Measurements from ENCODE around the gene PCDHGC5. TPM values are rescaled to one million over a fixed set of nuclear protein-coding genes. Genes with fewer than 3 reads are reported as not detected.

The PCDHGC5 gene
- total and polyA plus RNA-seq, 2 experiments from 2014 or later: 0.16 to 1.5 TPM

- TF ChIP-seq ZNF462 (CRISPR knock-in tag; IDR thresholded peaks at IDR 0.05): no peak
Observed at GRCh38 chr5:141440341-141440740, 48.5 kb upstream of the PCDHGC5 start (continued).

GRCh38 chr5:141441571-141442170, 47.2 kb upstream of the PCDHGC5 start:
- H3K9me3 Mint-ChIP-seq: peaks cover 12% of the 10 kb centered on the region; the same call in 1 of the 3 replicates
- ATAC-seq (no peak), DNase-seq (ENCODE audit: low spot score) (no peak)
- Histone ChIP-seq H3K27me3 (ENCODE audit: insufficient read depth) (no peaks in the 10 kb centered on the region), H3K4me2 (no peak overlapping the region), H3K79me2 (replicated peaks; ENCODE audit: insufficient read depth) (no peaks in the 10 kb centered on the region), H3K36me3 (ENCODE audit: insufficient read depth) (no peaks in the 10 kb centered on the region), H4K20me1 (replicated peaks; ENCODE audit: insufficient read depth) (no peaks in the 10 kb centered on the region; the same call in 1 of the 2 replicates), H2AFZ (no peak overlapping the region), H3K27ac (ENCODE audit: low read depth) (no peak overlapping the region), H3F3A (replicated peaks; ENCODE audit: low read depth) (no peaks in the 10 kb centered on the region), H3K4me1 (ENCODE audit: insufficient read depth) (peaks cover 10% of the 10 kb centered on the region), H3K4me3 (no peak overlapping the region), H3K9me2 (ENCODE audit: insufficient read depth) (no peaks in the 10 kb centered on the region)
- peaks cover 9% of the 10 kb centered on the region for H3K4me1 Mint-ChIP-seq
- no peak overlapping the region for H3K4me3 Mint-ChIP-seq
- no peaks in the 10 kb centered on the region for H3K27me3 Mint-ChIP-seq (ENCODE audit: insufficient read depth, low read depth, poor library complexity)
- no peak for TF ChIP-seq EZH2 (IDR thresholded peaks at IDR 0.05; ENCODE audit: low read depth, unreplicated experiment)
- TF ChIP-seq NANOG (IDR thresholded peaks at IDR 0.05; ENCODE audit: borderline replicate concordance): no peak
- TF ChIP-seq ZNF114 (CRISPR knock-in tag; IDR thresholded peaks at IDR 0.05): no peak
- TF ChIP-seq CTCF (conservative IDR thresholded peaks at IDR 0.05; ENCODE audit: low read depth in 2 of 2): no peak
- no peak for TF ChIP-seq REST (IDR thresholded peaks at IDR 0.05; ENCODE audit: unreplicated experiment)
- peaks cover 14% of the 10 kb centered on the region for H3K36me3 Mint-ChIP-seq (ENCODE audit: low read depth)
- H3K27ac Mint-ChIP-seq: no peak overlapping the region
